SK-N-SH (cell line): ENCODE results near the gene DNAJA3.

Source experiments
- CTCF ChIP-seq: fragments of 200-600 bp; sonication (generic); IDR thresholded peaks from 2 replicates; pipeline ENCODE4 v1.6.1; 2017; ENCODE audit warnings: antibody characterized with exemption, mild to moderate bottlenecking, moderate library complexity
- EP300 ChIP-seq, 2 experiments: IDR thresholded peaks; 2 replicates each; pipeline versions ENCODE4 v1.4.0 to v1.6.1; 2012; ENCODE audit warnings: borderline replicate concordance in 1 of 2, low read depth in 1 of 2, low read length in 1 of 2
- FOXJ3 ChIP-seq: sonication (generic); formaldehyde crosslinking; IDR thresholded peaks from 2 replicates; pipeline ENCODE4 v1.5.1; 2020; ENCODE audit warnings: mild to moderate bottlenecking, missing genetic modification reagents
- GABPA ChIP-seq: IDR thresholded peaks from 2 replicates; pipeline ENCODE4 v1.4.0; 2012; ENCODE audit warnings: low read depth, mild to moderate bottlenecking
- POLR2AphosphoS5 ChIP-seq: IDR thresholded peaks from 2 replicates; pipeline ENCODE4 v1.6.1; 2012; ENCODE audit warnings: low read depth, low read length
- SIN3A ChIP-seq: IDR thresholded peaks from 2 replicates; pipeline ENCODE4 v1.6.1; 2012; ENCODE audit warnings: low read depth, mild to moderate bottlenecking, low read length, moderate library complexity, borderline replicate concordance
- TAF1 ChIP-seq: IDR thresholded peaks from 2 replicates; pipeline ENCODE4 v1.6.1; 2012; ENCODE audit warnings: low read depth, mild to moderate bottlenecking, low read length, moderate library complexity, borderline replicate concordance
- USF1 ChIP-seq: IDR thresholded peaks from 2 replicates; pipeline ENCODE4 v1.4.0; 2012; ENCODE audit warnings: low read depth, borderline replicate concordance
- TF ChIP-seq, protein P1 (sequence below): IDR thresholded peaks from 2 replicates; pipeline ENCODE4 v1.4.0; 2012; ENCODE audit warnings: low read depth, borderline replicate concordance

- TF ChIP-seq CTCF (no peak), FOXJ3 (CRISPR knock-in tag) (no peak), EP300 (IDR thresholded peaks at IDR 0.05; ENCODE audit: borderline replicate concordance in 1 of 2, low read depth in 1 of 2, low read length in 1 of 2) (no peak; a peak in 1 of 4 replicates), USF1 (peak; percentile 79), SIN3A (0 out of 2 replicates have a peak, but pooled peaks have one; percentile 32), TAF1 (peak; percentile 58; the same call in 1 of the 2 replicates), GABPA (0 out of 2 replicates have a peak, but pooled peaks have one; percentile 34), POLR2AphosphoS5 (peak; percentile 75)
- TF ChIP-seq, protein P1, sequence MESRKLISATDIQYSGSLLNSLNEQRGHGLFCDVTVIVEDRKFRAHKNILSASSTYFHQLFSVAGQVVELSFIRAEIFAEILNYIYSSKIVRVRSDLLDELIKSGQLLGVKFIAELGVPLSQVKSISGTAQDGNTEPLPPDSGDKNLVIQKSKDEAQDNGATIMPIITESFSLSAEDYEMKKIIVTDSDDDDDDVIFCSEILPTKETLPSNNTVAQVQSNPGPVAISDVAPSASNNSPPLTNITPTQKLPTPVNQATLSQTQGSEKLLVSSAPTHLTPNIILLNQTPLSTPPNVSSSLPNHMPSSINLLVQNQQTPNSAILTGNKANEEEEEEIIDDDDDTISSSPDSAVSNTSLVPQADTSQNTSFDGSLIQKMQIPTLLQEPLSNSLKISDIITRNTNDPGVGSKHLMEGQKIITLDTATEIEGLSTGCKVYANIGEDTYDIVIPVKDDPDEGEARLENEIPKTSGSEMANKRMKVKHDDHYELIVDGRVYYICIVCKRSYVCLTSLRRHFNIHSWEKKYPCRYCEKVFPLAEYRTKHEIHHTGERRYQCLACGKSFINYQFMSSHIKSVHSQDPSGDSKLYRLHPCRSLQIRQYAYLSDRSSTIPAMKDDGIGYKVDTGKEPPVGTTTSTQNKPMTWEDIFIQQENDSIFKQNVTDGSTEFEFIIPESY, result peak; percentile 97
Measured at GRCh38 chr16:4474192-4474961, 48.7 kb downstream of the DNAJA3 start, which contains the start of gene NMRAL1.
